HL-60 (cell line): ENCODE data around the gene SSMEM1.
A peak's percentile ranks its signal among the peaks of the same experiment; 100 is the strongest.

ENCODE experiments used
- DNase-seq, 2 experiments: peaks; one replicate each; pipeline ENCODE4 v3.0.0-alpha.2; 2010 to 2020; ENCODE audit warnings: low read depth in 1 of 2, low spot score in 1 of 2
- H3K27ac ChIP-seq: fragments of 250-450 bp; sonication (Bioruptor Pico); replicated peaks from 2 replicates; pipeline ENCODE4 v1.5.1; 2020; ENCODE audit warnings: mild to moderate bottlenecking, moderate library complexity
- H3K27me3 ChIP-seq: fragments of 250-450 bp; sonication (Bioruptor Pico); 2 replicates; pipeline ENCODE4 v1.5.1; 2021; ENCODE audit warnings: mild to moderate bottlenecking, moderate library complexity; ENCODE audit not compliant: insufficient read depth, poor library complexity, severe bottlenecking
- H3K4me3 ChIP-seq: replicated peaks from 2 replicates; pipeline ENCODE4 v1.5.1; 2011; ENCODE audit warnings: mild to moderate bottlenecking, control low read depth, low read length; ENCODE audit not compliant: insufficient read depth
- GABPA ChIP-seq: IDR thresholded peaks from 2 replicates; pipeline ENCODE4 v1.6.1; 2012; ENCODE audit warnings: low read depth
- POLR2AphosphoS5 ChIP-seq: IDR thresholded peaks from 2 replicates; pipeline ENCODE4 v1.6.1; 2012; ENCODE audit warnings: low read depth
- SPI1 ChIP-seq: IDR thresholded peaks from 2 replicates; pipeline ENCODE4 v1.6.1; 2012; ENCODE audit warnings: low read depth, mild to moderate bottlenecking, borderline replicate concordance
- TF ChIP-seq, protein P1 (sequence below): IDR thresholded peaks from 2 replicates; pipeline ENCODE4 v1.6.1; 2012; ENCODE audit warnings: low read depth; ENCODE audit not compliant: insufficient replicate concordance
- TF ChIP-seq, protein P2 (sequence below): IDR thresholded peaks from one replicate; pipeline ENCODE4 v1.5.1; 2011; ENCODE audit warnings: low read length, control low read depth, inconsistent platforms; ENCODE audit not compliant: insufficient read depth

Gene SSMEM1

DNA sequence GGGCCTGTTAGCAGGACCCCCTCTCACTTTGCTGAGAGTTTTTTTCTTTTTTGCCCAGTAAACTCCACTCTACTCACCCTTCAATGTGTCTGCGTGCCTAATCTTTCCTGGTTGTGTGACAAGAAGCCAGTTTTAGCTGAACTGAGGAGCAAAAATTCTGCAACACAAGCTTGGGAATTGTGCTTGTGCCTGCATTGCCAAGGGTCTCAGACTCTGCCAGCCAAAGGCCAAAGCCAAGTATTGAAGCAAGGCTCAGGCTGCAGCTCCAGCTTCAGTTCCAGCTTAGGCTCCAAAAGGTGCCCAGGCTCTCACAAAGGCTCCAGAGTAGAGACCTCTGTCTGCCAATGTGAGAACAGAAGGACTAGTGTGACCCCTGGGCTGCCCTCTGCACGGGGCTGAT lies 54.8 kb downstream of the SSMEM1 start:
- no peak for DNase-seq
- Histone ChIP-seq H3K4me3 (no peak overlapping the region), H3K27me3 (no peaks in the 10 kb centered on the region), H3K27ac (no peak overlapping the region)
- TF ChIP-seq POLR2AphosphoS5 (no peak), GABPA (no peak), SPI1 (no peak)
- TF ChIP-seq, protein P1, sequence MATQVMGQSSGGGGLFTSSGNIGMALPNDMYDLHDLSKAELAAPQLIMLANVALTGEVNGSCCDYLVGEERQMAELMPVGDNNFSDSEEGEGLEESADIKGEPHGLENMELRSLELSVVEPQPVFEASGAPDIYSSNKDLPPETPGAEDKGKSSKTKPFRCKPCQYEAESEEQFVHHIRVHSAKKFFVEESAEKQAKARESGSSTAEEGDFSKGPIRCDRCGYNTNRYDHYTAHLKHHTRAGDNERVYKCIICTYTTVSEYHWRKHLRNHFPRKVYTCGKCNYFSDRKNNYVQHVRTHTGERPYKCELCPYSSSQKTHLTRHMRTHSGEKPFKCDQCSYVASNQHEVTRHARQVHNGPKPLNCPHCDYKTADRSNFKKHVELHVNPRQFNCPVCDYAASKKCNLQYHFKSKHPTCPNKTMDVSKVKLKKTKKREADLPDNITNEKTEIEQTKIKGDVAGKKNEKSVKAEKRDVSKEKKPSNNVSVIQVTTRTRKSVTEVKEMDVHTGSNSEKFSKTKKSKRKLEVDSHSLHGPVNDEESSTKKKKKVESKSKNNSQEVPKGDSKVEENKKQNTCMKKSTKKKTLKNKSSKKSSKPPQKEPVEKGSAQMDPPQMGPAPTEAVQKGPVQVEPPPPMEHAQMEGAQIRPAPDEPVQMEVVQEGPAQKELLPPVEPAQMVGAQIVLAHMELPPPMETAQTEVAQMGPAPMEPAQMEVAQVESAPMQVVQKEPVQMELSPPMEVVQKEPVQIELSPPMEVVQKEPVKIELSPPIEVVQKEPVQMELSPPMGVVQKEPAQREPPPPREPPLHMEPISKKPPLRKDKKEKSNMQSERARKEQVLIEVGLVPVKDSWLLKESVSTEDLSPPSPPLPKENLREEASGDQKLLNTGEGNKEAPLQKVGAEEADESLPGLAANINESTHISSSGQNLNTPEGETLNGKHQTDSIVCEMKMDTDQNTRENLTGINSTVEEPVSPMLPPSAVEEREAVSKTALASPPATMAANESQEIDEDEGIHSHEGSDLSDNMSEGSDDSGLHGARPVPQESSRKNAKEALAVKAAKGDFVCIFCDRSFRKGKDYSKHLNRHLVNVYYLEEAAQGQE: no peak
- TF ChIP-seq, protein P2, sequence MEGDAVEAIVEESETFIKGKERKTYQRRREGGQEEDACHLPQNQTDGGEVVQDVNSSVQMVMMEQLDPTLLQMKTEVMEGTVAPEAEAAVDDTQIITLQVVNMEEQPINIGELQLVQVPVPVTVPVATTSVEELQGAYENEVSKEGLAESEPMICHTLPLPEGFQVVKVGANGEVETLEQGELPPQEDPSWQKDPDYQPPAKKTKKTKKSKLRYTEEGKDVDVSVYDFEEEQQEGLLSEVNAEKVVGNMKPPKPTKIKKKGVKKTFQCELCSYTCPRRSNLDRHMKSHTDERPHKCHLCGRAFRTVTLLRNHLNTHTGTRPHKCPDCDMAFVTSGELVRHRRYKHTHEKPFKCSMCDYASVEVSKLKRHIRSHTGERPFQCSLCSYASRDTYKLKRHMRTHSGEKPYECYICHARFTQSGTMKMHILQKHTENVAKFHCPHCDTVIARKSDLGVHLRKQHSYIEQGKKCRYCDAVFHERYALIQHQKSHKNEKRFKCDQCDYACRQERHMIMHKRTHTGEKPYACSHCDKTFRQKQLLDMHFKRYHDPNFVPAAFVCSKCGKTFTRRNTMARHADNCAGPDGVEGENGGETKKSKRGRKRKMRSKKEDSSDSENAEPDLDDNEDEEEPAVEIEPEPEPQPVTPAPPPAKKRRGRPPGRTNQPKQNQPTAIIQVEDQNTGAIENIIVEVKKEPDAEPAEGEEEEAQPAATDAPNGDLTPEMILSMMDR: no peak

DNA sequence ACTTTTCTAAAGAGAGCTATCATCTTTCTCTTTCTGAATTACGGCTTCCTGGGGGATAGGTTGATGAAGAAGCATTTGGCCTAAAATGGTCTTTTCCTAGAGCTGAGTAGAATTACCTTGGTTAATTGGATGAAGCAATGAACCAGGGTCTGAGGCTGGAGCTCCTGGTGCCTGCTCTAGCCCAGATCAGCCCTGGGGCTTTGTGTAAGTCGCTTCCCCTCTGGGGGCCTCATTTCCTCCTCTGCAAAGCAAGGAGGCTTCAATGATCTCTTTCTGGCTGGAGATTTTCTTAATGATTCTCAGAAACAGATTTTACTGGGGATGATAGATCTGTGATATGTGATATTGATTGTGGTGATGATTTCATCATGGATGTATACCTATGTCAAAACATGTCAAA lies 55.5 kb downstream of the SSMEM1 start:
- Histone ChIP-seq H3K27me3 (no peaks in the 10 kb centered on the region), H3K4me3 (no peak overlapping the region), H3K27ac (no peak overlapping the region)
- no peak for TF ChIP-seq POLR2AphosphoS5
- TF ChIP-seq, protein P2: no peak
- no peak for TF ChIP-seq SPI1
- peak in 1 of 2 experiments; percentile 12 for DNase-seq
